MM.1S (cell line): Measurements from ENCODE around the gene LYZL6.

Experiments
- EZH2 ChIP-seq: fragments of 300-600 bp; sonication (generic); optimal IDR thresholded peaks from 2 replicates; pipeline ENCODE3; 2017; ENCODE audit warnings: low read depth, mild to moderate bottlenecking, antibody characterized with exemption, low read length, mixed read lengths
- EZH2phosphoT487 ChIP-seq: fragments of 300-600 bp; sonication (generic); IDR thresholded peaks from 2 replicates; pipeline ENCODE4 v1.6.1; 2018; ENCODE audit warnings: antibody characterized with exemption, low read length
- TF ChIP-seq, protein P1 (sequence below): fragments of 300-600 bp; sonication (generic); IDR thresholded peaks from 2 replicates; pipeline ENCODE4 v1.5.1; 2016; ENCODE audit warnings: antibody characterized with exemption, low read length, mixed read lengths

DNA sequence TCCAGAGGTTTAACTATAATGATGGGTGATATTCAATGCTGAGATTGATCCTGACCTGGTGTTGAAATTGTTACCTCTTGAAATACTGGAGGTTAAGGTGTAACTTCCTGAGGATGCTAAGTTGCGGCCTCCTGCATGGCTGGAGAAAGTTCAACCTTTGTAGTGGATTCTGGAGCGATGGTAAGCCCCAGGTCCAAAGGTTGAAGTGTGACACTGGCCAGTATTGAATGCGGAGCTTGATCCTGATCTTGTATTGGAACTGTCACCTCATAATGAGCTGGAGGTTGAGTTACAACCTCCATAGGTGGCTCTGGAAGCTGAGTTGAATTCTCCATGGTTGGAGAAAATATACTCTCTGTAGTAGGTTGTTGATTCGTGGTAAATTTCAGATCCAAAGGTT, 29.9 kb downstream of the LYZL6 start:
- TF ChIP-seq, protein P1, sequence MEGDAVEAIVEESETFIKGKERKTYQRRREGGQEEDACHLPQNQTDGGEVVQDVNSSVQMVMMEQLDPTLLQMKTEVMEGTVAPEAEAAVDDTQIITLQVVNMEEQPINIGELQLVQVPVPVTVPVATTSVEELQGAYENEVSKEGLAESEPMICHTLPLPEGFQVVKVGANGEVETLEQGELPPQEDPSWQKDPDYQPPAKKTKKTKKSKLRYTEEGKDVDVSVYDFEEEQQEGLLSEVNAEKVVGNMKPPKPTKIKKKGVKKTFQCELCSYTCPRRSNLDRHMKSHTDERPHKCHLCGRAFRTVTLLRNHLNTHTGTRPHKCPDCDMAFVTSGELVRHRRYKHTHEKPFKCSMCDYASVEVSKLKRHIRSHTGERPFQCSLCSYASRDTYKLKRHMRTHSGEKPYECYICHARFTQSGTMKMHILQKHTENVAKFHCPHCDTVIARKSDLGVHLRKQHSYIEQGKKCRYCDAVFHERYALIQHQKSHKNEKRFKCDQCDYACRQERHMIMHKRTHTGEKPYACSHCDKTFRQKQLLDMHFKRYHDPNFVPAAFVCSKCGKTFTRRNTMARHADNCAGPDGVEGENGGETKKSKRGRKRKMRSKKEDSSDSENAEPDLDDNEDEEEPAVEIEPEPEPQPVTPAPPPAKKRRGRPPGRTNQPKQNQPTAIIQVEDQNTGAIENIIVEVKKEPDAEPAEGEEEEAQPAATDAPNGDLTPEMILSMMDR: no peak
- TF ChIP-seq EZH2phosphoT487 (no peak), EZH2 (no peak)
